ENCODE data around the gene RAB9A.

RAB9A gene

GRCh38 chrX:13685126-13685763 is 3.7 kb upstream of the RAB9A start:
- Mint-ChIP-seq H3K27me3 (peaks cover 0 to 8% of the 10 kb centered on the region in 2 donors), H3K4me1 (peaks cover 11 to 17% of the 10 kb centered on the region in 2 donors), H3K36me3 (peaks cover under 1 to 8% of the 10 kb centered on the region in 2 donors), H3K27ac (no peak overlapping the region), H3K9me3 (no peaks in the 10 kb centered on the region), H3K4me3 (no peak overlapping the region)
- no peak for DNase-seq
- peak; percentile 12 to 25 for ATAC-seq (replicated peaks)

GRCh38 chrX:13687203-13687602 is 1.7 kb upstream of the RAB9A start:
- no peak for DNase-seq
- Mint-ChIP-seq H3K4me3 (no peak overlapping the region), H3K4me1 (peaks cover 19 to 32% of the 10 kb centered on the region in 2 donors), H3K36me3 (peaks cover 3 to 6% of the 10 kb centered on the region in 2 donors), H3K9me3 (no peaks in the 10 kb centered on the region), H3K27ac (peak overlapping the region; percentile 6), H3K27me3 (peaks cover 0 to 4% of the 10 kb centered on the region in 2 donors)
- ATAC-seq (replicated peaks) = peak in 1 of 2 donors; percentile 13

GRCh38 chrX:13688384-13688957 is 457 bp upstream of the RAB9A start:
- Mint-ChIP-seq H3K27me3 (peaks cover 0 to 11% of the 10 kb centered on the region in 2 donors), H3K4me3 (peak overlapping the region; percentile 86 to 90), H3K9me3 (no peaks in the 10 kb centered on the region), H3K36me3 (peaks cover 3 to 6% of the 10 kb centered on the region in 2 donors), H3K27ac (peak overlapping the region; percentile 86), H3K4me1 (peaks cover 30 to 44% of the 10 kb centered on the region in 2 donors)
- peak; percentile 8 to 15 for ATAC-seq (replicated peaks)
- no peak for DNase-seq

- Mint-ChIP-seq H3K27ac (peak overlapping the region; percentile 86), H3K4me1 (peaks cover 35 to 51% of the 10 kb centered on the region in 2 donors), H3K27me3 (peaks cover 0 to 7% of the 10 kb centered on the region in 2 donors), H3K9me3 (no peaks in the 10 kb centered on the region), H3K36me3 (peaks cover 0 to 6% of the 10 kb centered on the region in 2 donors), H3K4me3 (peak overlapping the region; percentile 86 to 90)
- no peak for ATAC-seq (replicated peaks)
- no peak for DNase-seq
Observed at GRCh38 chrX:13689741-13690211, 848 bp downstream of the RAB9A start.

GRCh38 chrX:13690836-13691235 is 1.9 kb downstream of the RAB9A start:
- Mint-ChIP-seq H3K27ac (no peak overlapping the region), H3K36me3 (peaks cover 5 to 8% of the 10 kb centered on the region in 2 donors), H3K4me1 (peaks cover 39 to 52% of the 10 kb centered on the region in 2 donors), H3K27me3 (peaks cover 0 to 15% of the 10 kb centered on the region in 2 donors), H3K9me3 (no peaks in the 10 kb centered on the region), H3K4me3 (peak overlapping the region; percentile 86 to 90)
- ATAC-seq (replicated peaks) = no peak
- DNase-seq = no peak

- peak overlapping the region; percentile 57 for H3K27ac Mint-ChIP-seq
- no peak overlapping the region for H3K4me3 Mint-ChIP-seq
- H3K4me1 Mint-ChIP-seq = peaks cover 42 to 59% of the 10 kb centered on the region in 2 donors
- H3K36me3 Mint-ChIP-seq = peaks cover 5 to 8% of the 10 kb centered on the region in 2 donors
- no peak for ATAC-seq (replicated peaks)
- H3K9me3 Mint-ChIP-seq = no peaks in the 10 kb centered on the region
- no peak for DNase-seq
- peaks cover 0 to 15% of the 10 kb centered on the region in 2 donors for H3K27me3 Mint-ChIP-seq
Observed at GRCh38 chrX:13691841-13692371, 3.0 kb downstream of the RAB9A start.

- H3K36me3 Mint-ChIP-seq = peaks cover 5 to 8% of the 10 kb centered on the region in 2 donors
- no peak for DNase-seq
- peaks cover 0 to 15% of the 10 kb centered on the region in 2 donors for H3K27me3 Mint-ChIP-seq
- no peak for ATAC-seq (replicated peaks)
- peaks cover 43 to 63% of the 10 kb centered on the region in 2 donors for H3K4me1 Mint-ChIP-seq
- no peaks in the 10 kb centered on the region for H3K9me3 Mint-ChIP-seq
- no peak overlapping the region for H3K4me3 Mint-ChIP-seq
- peak overlapping the region; percentile 20 for H3K27ac Mint-ChIP-seq
Observed at GRCh38 chrX:13692771-13693231, 3.9 kb downstream of the RAB9A start.

GRCh38 chrX:13693341-13693961 is 4.5 kb downstream of the RAB9A start:
- ATAC-seq (replicated peaks) (peak in 1 of 2 donors; percentile 29), DNase-seq (no peak)
- no peaks in the 10 kb centered on the region for H3K9me3 Mint-ChIP-seq
- H3K27ac Mint-ChIP-seq = no peak overlapping the region
- peaks cover 5 to 8% of the 10 kb centered on the region in 2 donors for H3K36me3 Mint-ChIP-seq
- peaks cover 40 to 65% of the 10 kb centered on the region in 2 donors for H3K4me1 Mint-ChIP-seq
- H3K4me3 Mint-ChIP-seq = peak overlapping the region; percentile 5 to 49
- peaks cover 0 to 15% of the 10 kb centered on the region in 2 donors for H3K27me3 Mint-ChIP-seq

GRCh38 chrX:13694359-13694758 is 5.4 kb downstream of the RAB9A start:
- Mint-ChIP-seq H3K27ac (no peak overlapping the region), H3K4me1 (peaks cover 42 to 71% of the 10 kb centered on the region in 2 donors), H3K9me3 (no peaks in the 10 kb centered on the region), H3K4me3 (no peak overlapping the region), H3K27me3 (peaks cover 0 to 15% of the 10 kb centered on the region in 2 donors), H3K36me3 (peaks cover 7 to 10% of the 10 kb centered on the region in 2 donors)
- no peak for DNase-seq
- no peak for ATAC-seq (replicated peaks)

GRCh38 chrX:13694983-13695382 is 6.1 kb downstream of the RAB9A start:
- Mint-ChIP-seq H3K4me3 (no peak overlapping the region), H3K27me3 (peaks cover 0 to 15% of the 10 kb centered on the region in 2 donors), H3K9me3 (no peaks in the 10 kb centered on the region), H3K36me3 (peaks cover 9 to 12% of the 10 kb centered on the region in 2 donors), H3K4me1 (peaks cover 44 to 74% of the 10 kb centered on the region in 2 donors), H3K27ac (no peak overlapping the region)
- ATAC-seq (replicated peaks) (no peak), DNase-seq (no peak)

- Mint-ChIP-seq H3K36me3 (peaks cover 7 to 9% of the 10 kb centered on the region in 2 donors), H3K9me3 (no peaks in the 10 kb centered on the region), H3K4me1 (peaks cover 39 to 67% of the 10 kb centered on the region in 2 donors), H3K4me3 (no peak overlapping the region), H3K27ac (no peak overlapping the region), H3K27me3 (peaks cover 0 to 15% of the 10 kb centered on the region in 2 donors)
- no peak for ATAC-seq (replicated peaks)
- DNase-seq = no peak
Observed at GRCh38 chrX:13695601-13696115, 6.7 kb downstream of the RAB9A start.

- ATAC-seq (replicated peaks) (peak; percentile 88 to 91), DNase-seq (no peak)
- peaks cover 0 to 15% of the 10 kb centered on the region in 2 donors for H3K27me3 Mint-ChIP-seq
- no peak overlapping the region for H3K27ac Mint-ChIP-seq
- H3K36me3 Mint-ChIP-seq = peaks cover 5 to 9% of the 10 kb centered on the region in 2 donors
- H3K9me3 Mint-ChIP-seq = no peaks in the 10 kb centered on the region
- H3K4me3 Mint-ChIP-seq = peak overlapping the region in 1 of 2 donors; percentile 56
- peaks cover 44 to 69% of the 10 kb centered on the region in 2 donors for H3K4me1 Mint-ChIP-seq
Observed at GRCh38 chrX:13697455-13697854, 8.5 kb downstream of the RAB9A start.

GRCh38 chrX:13697976-13698375 is 9.0 kb downstream of the RAB9A start:
- peaks cover 39 to 67% of the 10 kb centered on the region in 2 donors for H3K4me1 Mint-ChIP-seq
- H3K36me3 Mint-ChIP-seq = peaks cover 5 to 9% of the 10 kb centered on the region in 2 donors
- H3K27me3 Mint-ChIP-seq = peaks cover 0 to 10% of the 10 kb centered on the region in 2 donors
- no peak for DNase-seq
- H3K27ac Mint-ChIP-seq = no peak overlapping the region
- no peak overlapping the region for H3K4me3 Mint-ChIP-seq
- no peaks in the 10 kb centered on the region for H3K9me3 Mint-ChIP-seq
- peak; percentile 24 to 49 for ATAC-seq (replicated peaks)

- Mint-ChIP-seq H3K9me3 (no peaks in the 10 kb centered on the region), H3K27ac (no peak overlapping the region), H3K27me3 (peaks cover 0 to 8% of the 10 kb centered on the region in 2 donors), H3K36me3 (peaks cover 5 to 9% of the 10 kb centered on the region in 2 donors), H3K4me3 (no peak overlapping the region), H3K4me1 (peaks cover 34 to 63% of the 10 kb centered on the region in 2 donors)
- DNase-seq = no peak
- ATAC-seq (replicated peaks) = no peak
Observed at GRCh38 chrX:13698432-13698831, 9.5 kb downstream of the RAB9A start.

Measured in stimulated activated naive B cell treated with anti-CD40 and anti-IgM and Interleukin-4, amounts not matched to agents 10 μg/mL and 1 μg/mL and 100 μg/mL, for 72 hours (primary cell).